ENCODE results near the gene RNASE3. TPM values are rescaled to one million over a fixed set of nuclear protein-coding genes. Genes with fewer than 3 reads are reported as not detected.
"Not testable (repeated sequence)": the region's sequence is repeated elsewhere in the genome, so short reads cannot be mapped to it uniquely, and the experiment has no call there.

Gene RNASE3
- total RNA-seq, 1 donor from 2014 or later, result not detected

- no peaks in the 10 kb centered on the region for H3K9me3 Mint-ChIP-seq (ENCODE audit: unreplicated experiment)
- DNase-seq (ENCODE audit: low spot score), result peak; percentile 87
- H3K36me3 Mint-ChIP-seq (ENCODE audit: low read depth, unreplicated experiment), result no peaks in the 10 kb centered on the region
- H3K4me1 Mint-ChIP-seq (ENCODE audit: unreplicated experiment), result peaks cover 27% of the 10 kb centered on the region
- no peak overlapping the region for H3K27ac Mint-ChIP-seq (ENCODE audit: unreplicated experiment)
- H3K27me3 Mint-ChIP-seq (ENCODE audit: unreplicated experiment), result no peaks in the 10 kb centered on the region
- peak; percentile 86 for TF ChIP-seq CTCF (IDR thresholded peaks at IDR 0.05; ENCODE audit: unreplicated experiment)
- H3K4me3 Mint-ChIP-seq (ENCODE audit: unreplicated experiment), result no peak overlapping the region
Measured at GRCh38 chr14:20873370-20874177, 17.6 kb upstream of the RNASE3 start.

- no peak overlapping the region for H3K27ac Mint-ChIP-seq (ENCODE audit: unreplicated experiment)
- H3K27me3 Mint-ChIP-seq (ENCODE audit: unreplicated experiment), result no peaks in the 10 kb centered on the region
- no peaks in the 10 kb centered on the region for H3K9me3 Mint-ChIP-seq (ENCODE audit: unreplicated experiment)
- no peaks in the 10 kb centered on the region for H3K36me3 Mint-ChIP-seq (ENCODE audit: low read depth, unreplicated experiment)
- no peak overlapping the region for H3K4me3 Mint-ChIP-seq (ENCODE audit: unreplicated experiment)
- no peak for DNase-seq (ENCODE audit: low spot score)
- TF ChIP-seq CTCF (IDR thresholded peaks at IDR 0.05; ENCODE audit: unreplicated experiment), result no peak
- peaks cover 18% of the 10 kb centered on the region for H3K4me1 Mint-ChIP-seq (ENCODE audit: unreplicated experiment)
Measured at GRCh38 chr14:20877016-20877415, 14.2 kb upstream of the RNASE3 start.

GRCh38 chr14:20878695-20879094, 12.5 kb upstream of the RNASE3 start:
- Mint-ChIP-seq H3K4me3 (ENCODE audit: unreplicated experiment) (no peak overlapping the region), H3K27me3 (ENCODE audit: unreplicated experiment) (no peaks in the 10 kb centered on the region), H3K4me1 (ENCODE audit: unreplicated experiment) (peaks cover 9% of the 10 kb centered on the region), H3K9me3 (ENCODE audit: unreplicated experiment) (no peaks in the 10 kb centered on the region), H3K36me3 (ENCODE audit: low read depth, unreplicated experiment) (no peaks in the 10 kb centered on the region), H3K27ac (ENCODE audit: unreplicated experiment) (no peak overlapping the region)
- TF ChIP-seq CTCF (IDR thresholded peaks at IDR 0.05; ENCODE audit: unreplicated experiment), result no peak
- no peak for DNase-seq (ENCODE audit: low spot score)

GRCh38 chr14:20881229-20881628, 10.0 kb upstream of the RNASE3 start:
- not testable (repeated sequence) for H3K4me1 Mint-ChIP-seq (ENCODE audit: unreplicated experiment); DNase-seq (ENCODE audit: low spot score); H3K4me3 Mint-ChIP-seq (ENCODE audit: unreplicated experiment); H3K27ac Mint-ChIP-seq (ENCODE audit: unreplicated experiment); H3K36me3 Mint-ChIP-seq (ENCODE audit: low read depth, unreplicated experiment); H3K9me3 Mint-ChIP-seq (ENCODE audit: unreplicated experiment); H3K27me3 Mint-ChIP-seq (ENCODE audit: unreplicated experiment)

GRCh38 chr14:20882787-20883186, 8.4 kb upstream of the RNASE3 start:
- not testable (repeated sequence) for H3K4me1 Mint-ChIP-seq (ENCODE audit: unreplicated experiment); H3K4me3 Mint-ChIP-seq (ENCODE audit: unreplicated experiment); H3K9me3 Mint-ChIP-seq (ENCODE audit: unreplicated experiment); DNase-seq (ENCODE audit: low spot score); H3K27ac Mint-ChIP-seq (ENCODE audit: unreplicated experiment); H3K36me3 Mint-ChIP-seq (ENCODE audit: low read depth, unreplicated experiment); H3K27me3 Mint-ChIP-seq (ENCODE audit: unreplicated experiment)

- H3K27me3 Mint-ChIP-seq (ENCODE audit: unreplicated experiment); H3K27ac Mint-ChIP-seq (ENCODE audit: unreplicated experiment); H3K9me3 Mint-ChIP-seq (ENCODE audit: unreplicated experiment); H3K36me3 Mint-ChIP-seq (ENCODE audit: low read depth, unreplicated experiment); H3K4me3 Mint-ChIP-seq (ENCODE audit: unreplicated experiment); H3K4me1 Mint-ChIP-seq (ENCODE audit: unreplicated experiment); DNase-seq (ENCODE audit: low spot score): not testable (repeated sequence)
Measured at GRCh38 chr14:20888411-20888810, 2.8 kb upstream of the RNASE3 start.

- H3K27me3 Mint-ChIP-seq (ENCODE audit: unreplicated experiment); DNase-seq (ENCODE audit: low spot score); H3K27ac Mint-ChIP-seq (ENCODE audit: unreplicated experiment); H3K4me3 Mint-ChIP-seq (ENCODE audit: unreplicated experiment); H3K4me1 Mint-ChIP-seq (ENCODE audit: unreplicated experiment); H3K36me3 Mint-ChIP-seq (ENCODE audit: low read depth, unreplicated experiment); H3K9me3 Mint-ChIP-seq (ENCODE audit: unreplicated experiment): not testable (repeated sequence)
Measured at GRCh38 chr14:20895322-20895721, 4.1 kb downstream of the RNASE3 start.

All from endothelial cell (in vitro differentiated cells).